Natural killer cell treated with Interleukin-12 subunit alpha and Interleukin-12 subunit beta and Interleukin-15 and Interleukin-18, amount 100 ng/mL, for 72 hours (primary cell): Measurements from ENCODE around the gene ANAPC16. TPM values are rescaled to one million over a fixed set of nuclear protein-coding genes. Genes with fewer than 3 reads are reported as not detected.
"Not testable (repeated sequence)": the region's sequence is repeated elsewhere in the genome, so short reads cannot be mapped to it uniquely, and the experiment has no call there.

Source experiments
- ATAC-seq, 2 donors: fragments of 150-1000 bp; cut with Tn5 transposase in 1 of 2; sonication (Bioruptor Pico), chemical (Tn5 transposase) in 1 of 2; 2 replicates each; pipeline ENCODE4 v1.10.0; 2021
- DNase-seq: peaks from one replicate; pipeline ENCODE4 v3.0.0; 2022; ENCODE audit warnings: low spot score
- H3K27ac Mint-ChIP-seq, 2 donors: 1 replicate in 1 of 2; 2 replicates in 1 of 2; pipeline ENCODE4 v1.8.0; 2022; ENCODE audit warnings: mixed read lengths in 2 of 2, mild to moderate bottlenecking in 1 of 2, moderate library complexity in 1 of 2
- H3K27me3 Mint-ChIP-seq, 2 donors: 1 replicate in 1 of 2; 2 replicates in 1 of 2; pipeline ENCODE4 v1.8.0; 2022; ENCODE audit warnings: mixed read lengths in 2 of 2
- H3K36me3 Mint-ChIP-seq: one replicate; pipeline ENCODE4 v1.8.0; 2022; ENCODE audit warnings: mixed read lengths
- H3K4me1 Mint-ChIP-seq, 2 donors: 1 replicate in 1 of 2; 2 replicates in 1 of 2; pipeline ENCODE4 v1.8.0; 2022; ENCODE audit warnings: low read depth in 2 of 2, mixed read lengths in 2 of 2, mild to moderate bottlenecking in 1 of 2
- H3K4me3 Mint-ChIP-seq: one replicate; pipeline ENCODE4 v1.8.0; 2022; ENCODE audit warnings: mixed read lengths
- H3K9me3 Mint-ChIP-seq: 2 replicates; pipeline ENCODE4 v1.8.0; 2022; ENCODE audit warnings: mixed read lengths
- total RNA-seq, 2 donors: library from RNA; stranded (reverse); gene quantifications; one replicate each; pipeline ENCODE4 v1.2.3, GENCODE V29; 2022

ANAPC16 gene
- total RNA-seq, 2 donors from 2014 or later: 39.6 to 79.3 TPM

GRCh38 chr10:72267381-72267780 is 51.6 kb downstream of the ANAPC16 start:
- H3K27ac Mint-ChIP-seq: peak overlapping the region; percentile 21 to 53
- ATAC-seq (no peak), DNase-seq (no peak)
- H3K4me3 Mint-ChIP-seq: no peak overlapping the region
- peaks cover 17 to 22% of the 10 kb centered on the region in 2 donors for H3K4me1 Mint-ChIP-seq
- no peaks in the 10 kb centered on the region for H3K36me3 Mint-ChIP-seq
- H3K9me3 Mint-ChIP-seq: no peaks in the 10 kb centered on the region
- H3K27me3 Mint-ChIP-seq: no peaks in the 10 kb centered on the region

GRCh38 chr10:72267819-72268399 is 52.1 kb downstream of the ANAPC16 start:
- peak overlapping the region; percentile 21 to 53 for H3K27ac Mint-ChIP-seq
- no peaks in the 10 kb centered on the region for H3K9me3 Mint-ChIP-seq
- ATAC-seq (no peak), DNase-seq (no peak)
- no peaks in the 10 kb centered on the region for H3K27me3 Mint-ChIP-seq
- H3K4me3 Mint-ChIP-seq: no peak overlapping the region
- H3K36me3 Mint-ChIP-seq: no peaks in the 10 kb centered on the region
- H3K4me1 Mint-ChIP-seq: peaks cover 22 to 26% of the 10 kb centered on the region in 2 donors

GRCh38 chr10:72268475-72269200 is 52.8 kb downstream of the ANAPC16 start:
- H3K36me3 Mint-ChIP-seq, H3K9me3 Mint-ChIP-seq, H3K27me3 Mint-ChIP-seq, DNase-seq, H3K27ac Mint-ChIP-seq, H3K4me3 Mint-ChIP-seq, ATAC-seq: not testable (repeated sequence)
- H3K4me1 Mint-ChIP-seq: peaks cover 19 to 27% of the 10 kb centered on the region in 2 donors

- ATAC-seq (no peak), DNase-seq (no peak)
- Mint-ChIP-seq H3K9me3 (no peaks in the 10 kb centered on the region), H3K27me3 (no peaks in the 10 kb centered on the region), H3K4me1 (peaks cover 26 to 31% of the 10 kb centered on the region in 2 donors), H3K27ac (peak overlapping the region; percentile 5 to 95), H3K4me3 (peak overlapping the region; percentile 24), H3K36me3 (peaks cover 11% of the 10 kb centered on the region)
Measured at GRCh38 chr10:72270607-72271281, 54.9 kb downstream of the ANAPC16 start.

GRCh38 chr10:72272689-72273409 is 57.0 kb downstream of the ANAPC16 start:
- DNase-seq: peak; percentile 80
- ATAC-seq: peak; percentile 40 to 42
- H3K4me1 Mint-ChIP-seq: peaks cover 38 to 44% of the 10 kb centered on the region in 2 donors

GRCh38 chr10:72273410-72274212 is 57.8 kb downstream of the ANAPC16 start, which contains the start of gene DDIT4:
DDIT4 (plus strand) TSS chr10:72273924; CDS start chr10:72274217, 293 bp downstream.
- Mint-ChIP-seq H3K27me3 (no peaks in the 10 kb centered on the region), H3K27ac (peak within 1 kb of the TSS; percentile 93 to 95), H3K4me3 (peak within 1 kb of the TSS; percentile 97), H3K9me3 (no peaks in the 10 kb centered on the region), H3K4me1 (peaks cover 44 to 49% of the 10 kb centered on the region in 2 donors), H3K36me3 (peaks cover 14% of the 10 kb centered on the region)
- DNase-seq: peak; percentile 99
- ATAC-seq: peak; percentile 96

More at GRCh38 chr10:72272689-72273409, 57.0 kb downstream of the ANAPC16 start:
- H3K9me3 Mint-ChIP-seq: no peaks in the 10 kb centered on the region
- H3K4me3 Mint-ChIP-seq: peak overlapping the region; percentile 97
- no peaks in the 10 kb centered on the region for H3K27me3 Mint-ChIP-seq
- H3K27ac Mint-ChIP-seq: peak overlapping the region; percentile 93 to 95
- H3K36me3 Mint-ChIP-seq: peaks cover 14% of the 10 kb centered on the region

- ATAC-seq (peak; percentile 4 to 34), DNase-seq (peak; percentile 70)
- H3K27me3 Mint-ChIP-seq: no peaks in the 10 kb centered on the region
- peaks cover 47 to 50% of the 10 kb centered on the region in 2 donors for H3K4me1 Mint-ChIP-seq
- peak overlapping the region; percentile 97 for H3K4me3 Mint-ChIP-seq
- no peaks in the 10 kb centered on the region for H3K9me3 Mint-ChIP-seq
- peaks cover 14% of the 10 kb centered on the region for H3K36me3 Mint-ChIP-seq
- peak overlapping the region; percentile 93 to 95 for H3K27ac Mint-ChIP-seq
Measured at GRCh38 chr10:72274213-72274729, 58.5 kb downstream of the ANAPC16 start.

- H3K27ac Mint-ChIP-seq: peak overlapping the region; percentile 93 to 95
- H3K4me3 Mint-ChIP-seq: peak overlapping the region; percentile 97
- H3K27me3 Mint-ChIP-seq: no peaks in the 10 kb centered on the region
- no peaks in the 10 kb centered on the region for H3K9me3 Mint-ChIP-seq
- peaks cover 47 to 54% of the 10 kb centered on the region in 2 donors for H3K4me1 Mint-ChIP-seq
- ATAC-seq (peak; percentile 1 to 5), DNase-seq (peak; percentile 69)
- H3K36me3 Mint-ChIP-seq: peaks cover 14% of the 10 kb centered on the region
Measured at GRCh38 chr10:72274730-72275350, 59.0 kb downstream of the ANAPC16 start.

GRCh38 chr10:72275351-72276012 is 59.7 kb downstream of the ANAPC16 start:
- no peak for ATAC-seq
- H3K27ac Mint-ChIP-seq: peak overlapping the region; percentile 93 to 95
- H3K4me3 Mint-ChIP-seq: peak overlapping the region; percentile 97
- no peaks in the 10 kb centered on the region for H3K27me3 Mint-ChIP-seq
- H3K36me3 Mint-ChIP-seq: peaks cover 14% of the 10 kb centered on the region
- H3K4me1 Mint-ChIP-seq: peaks cover 43 to 52% of the 10 kb centered on the region in 2 donors
- H3K9me3 Mint-ChIP-seq: no peaks in the 10 kb centered on the region
- DNase-seq: no peak

GRCh38 chr10:72276013-72276387 is 60.2 kb downstream of the ANAPC16 start:
- peak overlapping the region; percentile 93 to 95 for H3K27ac Mint-ChIP-seq
- DNase-seq (no peak), ATAC-seq (no peak)
- H3K36me3 Mint-ChIP-seq: peaks cover 14% of the 10 kb centered on the region
- H3K27me3 Mint-ChIP-seq: no peaks in the 10 kb centered on the region
- peak overlapping the region; percentile 97 for H3K4me3 Mint-ChIP-seq
- H3K9me3 Mint-ChIP-seq: no peaks in the 10 kb centered on the region
- peaks cover 42 to 47% of the 10 kb centered on the region in 2 donors for H3K4me1 Mint-ChIP-seq

GRCh38 chr10:72276421-72277339 is 60.9 kb downstream of the ANAPC16 start:
- H3K4me1 Mint-ChIP-seq: peaks cover 42 to 46% of the 10 kb centered on the region in 2 donors
- peaks cover 14% of the 10 kb centered on the region for H3K36me3 Mint-ChIP-seq
- no peaks in the 10 kb centered on the region for H3K27me3 Mint-ChIP-seq
- H3K9me3 Mint-ChIP-seq: no peaks in the 10 kb centered on the region
- peak overlapping the region; percentile 93 to 95 for H3K27ac Mint-ChIP-seq
- no peak for ATAC-seq
- DNase-seq: no peak
- peak overlapping the region; percentile 97 for H3K4me3 Mint-ChIP-seq
